DOHH2 (cell line): Measurements from ENCODE around the gene DHRS13.

ENCODE experiments used
- H3F3A ChIP-seq: fragments of 200-600 bp; sonication (generic), shearing (Covaris generic); 2 replicates; pipeline ENCODE4 v1.6.0; 2016; ENCODE audit warnings: antibody characterized with exemption, mild to moderate bottlenecking; ENCODE audit not compliant: control insufficient read depth, insufficient read depth
- H3K27ac ChIP-seq: fragments of 200-600 bp; sonication (generic); 2 replicates; pipeline ENCODE4 v1.5.1; 2014; ENCODE audit warnings: low read depth, mild to moderate bottlenecking, low read length, moderate library complexity
- H3K27me3 ChIP-seq: fragments of 200-600 bp; sonication (generic); 2 replicates; pipeline ENCODE4 v1.6.1; 2014; ENCODE audit warnings: mild to moderate bottlenecking, low read length, mixed read lengths; ENCODE audit not compliant: control insufficient read depth
- H3K36me3 ChIP-seq: fragments of 200-600 bp; sonication (generic); 2 replicates; pipeline ENCODE4 v1.6.1; 2014; ENCODE audit warnings: mild to moderate bottlenecking, low read length, moderate library complexity, mixed read lengths; ENCODE audit not compliant: control insufficient read depth
- H3K4me1 ChIP-seq: fragments of 200-600 bp; sonication (generic); 2 replicates; pipeline ENCODE4 v1.6.1; 2014; ENCODE audit warnings: mild to moderate bottlenecking, low read length, mixed read lengths; ENCODE audit not compliant: control insufficient read depth
- H3K4me2 ChIP-seq: fragments of 200-600 bp; sonication (generic); 2 replicates; pipeline ENCODE4 v1.6.0; 2014; ENCODE audit warnings: mild to moderate bottlenecking, low read length, moderate library complexity
- H3K4me3 ChIP-seq: fragments of 200-600 bp; sonication (generic); 2 replicates; pipeline ENCODE4 v1.5.1; 2014; ENCODE audit warnings: mild to moderate bottlenecking, low read length, mixed read lengths
- H3K79me2 ChIP-seq: fragments of 200-600 bp; sonication (generic); 2 replicates; pipeline ENCODE4 v1.6.1; 2014; ENCODE audit warnings: mild to moderate bottlenecking, low read length, mixed read lengths; ENCODE audit not compliant: control insufficient read depth
- H3K9me2 ChIP-seq: fragments of 200-600 bp; sonication (generic); replicated peaks from 2 replicates; pipeline ENCODE4 v1.6.1; 2014; ENCODE audit warnings: mild to moderate bottlenecking, low read length, mixed read lengths; ENCODE audit not compliant: control insufficient read depth
- H3K9me3 ChIP-seq: fragments of 200-600 bp; sonication (generic); 2 replicates; pipeline ENCODE4 v1.6.1; 2014; ENCODE audit warnings: antibody characterized with exemption, low read length, mixed read lengths; ENCODE audit not compliant: control insufficient read depth, insufficient read depth
- H4K20me1 ChIP-seq: fragments of 200-600 bp; sonication (generic); 2 replicates; pipeline ENCODE4 v1.6.0; 2014; ENCODE audit warnings: low read depth, mild to moderate bottlenecking, antibody characterized with exemption, low read length, moderate library complexity; ENCODE audit not compliant: control insufficient read depth, insufficient read depth
- EZH2phosphoT487 ChIP-seq: fragments of 200-600 bp; sonication (generic); IDR thresholded peaks from 2 replicates; pipeline ENCODE4 v1.6.1; 2017; ENCODE audit warnings: borderline replicate concordance, mild to moderate bottlenecking, antibody characterized with exemption, low read length, moderate library complexity, mixed read lengths
- TF ChIP-seq, protein P1 (sequence below): fragments of 200-600 bp; sonication (generic); IDR thresholded peaks from one replicate; pipeline ENCODE4 v1.5.1; 2014; ENCODE audit warnings: antibody characterized with exemption, mild to moderate bottlenecking, low read depth, low read length; ENCODE audit not compliant: poor library complexity, severe bottlenecking

The DHRS13 gene

DNA sequence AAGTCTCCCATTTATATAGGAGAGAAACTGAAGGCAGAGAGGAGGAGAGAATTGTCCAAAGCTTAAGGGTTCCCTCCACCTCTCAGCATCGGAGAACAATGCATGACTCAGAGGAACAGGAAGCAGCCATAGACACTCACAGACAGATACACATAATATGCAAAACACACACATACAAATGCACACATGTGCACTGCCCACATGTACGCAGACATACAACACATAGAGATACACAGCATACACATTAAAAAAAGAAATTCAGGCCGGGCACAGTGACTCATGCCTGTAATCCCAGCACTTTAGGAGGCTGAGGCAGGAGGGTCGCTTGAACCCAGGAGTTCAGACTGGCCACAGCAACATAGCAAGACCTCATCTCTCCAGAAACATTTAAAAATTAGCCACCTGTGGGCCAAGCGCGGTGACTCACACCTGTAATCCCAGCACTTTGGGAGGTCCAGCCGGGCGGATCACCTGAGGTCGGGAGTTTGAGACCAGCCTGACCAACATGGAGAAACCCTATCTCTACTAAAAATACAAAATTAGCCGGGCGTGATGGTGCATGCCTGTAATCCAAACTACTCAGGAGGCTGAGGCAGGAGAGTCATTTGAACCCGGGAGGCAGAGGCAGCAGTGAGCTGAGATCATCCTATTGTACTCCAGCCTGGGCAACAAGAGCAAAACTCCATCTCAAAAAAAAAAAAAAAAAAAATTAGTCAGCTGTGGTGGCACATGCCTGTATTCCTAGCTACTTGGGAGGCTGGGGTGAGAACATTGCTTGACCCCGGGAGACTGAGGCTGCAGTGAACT is 36.7 kb downstream of the DHRS13 start:
- Histone ChIP-seq H3F3A (no peaks in the 10 kb centered on the region), H3K27ac (peak overlapping the region; percentile 51), H3K4me3 (peak overlapping the region; percentile 43), H3K9me3 (no peaks in the 10 kb centered on the region), H3K4me1 (peaks cover 24% of the 10 kb centered on the region), H3K4me2 (peak overlapping the region; percentile 62), H3K79me2 (no peaks in the 10 kb centered on the region), H3K9me2 (no peaks in the 10 kb centered on the region), H3K27me3 (no peaks in the 10 kb centered on the region), H4K20me1 (no peaks in the 10 kb centered on the region), H3K36me3 (peaks cover 6% of the 10 kb centered on the region)
- TF ChIP-seq EZH2phosphoT487 = no peak
- TF ChIP-seq, protein P1, sequence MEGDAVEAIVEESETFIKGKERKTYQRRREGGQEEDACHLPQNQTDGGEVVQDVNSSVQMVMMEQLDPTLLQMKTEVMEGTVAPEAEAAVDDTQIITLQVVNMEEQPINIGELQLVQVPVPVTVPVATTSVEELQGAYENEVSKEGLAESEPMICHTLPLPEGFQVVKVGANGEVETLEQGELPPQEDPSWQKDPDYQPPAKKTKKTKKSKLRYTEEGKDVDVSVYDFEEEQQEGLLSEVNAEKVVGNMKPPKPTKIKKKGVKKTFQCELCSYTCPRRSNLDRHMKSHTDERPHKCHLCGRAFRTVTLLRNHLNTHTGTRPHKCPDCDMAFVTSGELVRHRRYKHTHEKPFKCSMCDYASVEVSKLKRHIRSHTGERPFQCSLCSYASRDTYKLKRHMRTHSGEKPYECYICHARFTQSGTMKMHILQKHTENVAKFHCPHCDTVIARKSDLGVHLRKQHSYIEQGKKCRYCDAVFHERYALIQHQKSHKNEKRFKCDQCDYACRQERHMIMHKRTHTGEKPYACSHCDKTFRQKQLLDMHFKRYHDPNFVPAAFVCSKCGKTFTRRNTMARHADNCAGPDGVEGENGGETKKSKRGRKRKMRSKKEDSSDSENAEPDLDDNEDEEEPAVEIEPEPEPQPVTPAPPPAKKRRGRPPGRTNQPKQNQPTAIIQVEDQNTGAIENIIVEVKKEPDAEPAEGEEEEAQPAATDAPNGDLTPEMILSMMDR = no peak

DNA sequence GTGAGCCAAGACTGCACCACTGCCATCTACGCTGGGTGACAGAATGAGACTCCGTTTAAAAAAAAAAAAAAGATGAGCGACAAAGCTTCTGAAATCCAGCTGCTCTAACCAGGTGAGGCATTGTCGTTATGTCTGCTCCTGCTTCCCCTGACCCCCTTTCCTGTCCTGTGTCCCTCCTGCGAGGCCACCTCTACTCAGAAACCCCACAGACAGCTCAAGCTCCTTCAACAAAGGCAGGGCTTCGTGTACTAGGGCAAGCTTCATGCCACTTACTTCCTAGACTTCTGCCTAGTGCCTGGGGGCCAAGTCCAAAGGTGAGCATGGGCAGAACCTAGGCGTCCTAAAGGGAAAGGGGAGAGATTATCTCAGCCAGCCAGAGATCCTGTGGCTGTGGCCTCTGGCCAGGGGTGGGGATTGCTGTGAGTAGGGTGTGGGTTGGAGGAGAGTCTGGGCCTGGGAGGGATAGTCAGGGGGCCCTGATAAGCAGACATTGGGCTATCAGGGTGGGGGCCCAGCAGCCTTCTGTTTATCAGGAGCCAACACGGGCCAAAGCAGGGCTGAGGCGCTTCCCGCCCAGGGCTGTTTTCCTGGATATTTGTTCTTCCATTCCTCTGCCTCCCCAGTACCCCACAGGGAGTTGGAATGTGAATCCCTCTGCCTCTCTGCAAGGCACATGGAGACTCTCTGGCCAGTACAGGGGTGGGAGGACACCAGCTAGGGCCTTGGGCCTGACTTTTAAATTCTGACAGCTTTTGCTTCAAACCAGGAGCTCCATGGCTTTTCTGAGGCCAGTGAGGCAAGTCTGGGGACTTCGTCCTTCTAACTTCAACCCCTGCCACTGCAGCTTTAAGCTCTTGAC is 37.7 kb downstream of the DHRS13 start:
- H3K9me3 ChIP-seq = no peaks in the 10 kb centered on the region
- no peaks in the 10 kb centered on the region for H3K9me2 ChIP-seq
- no peak for TF ChIP-seq EZH2phosphoT487
- TF ChIP-seq, protein P1 = no peak
- H3F3A ChIP-seq = no peaks in the 10 kb centered on the region
- no peaks in the 10 kb centered on the region for H3K27me3 ChIP-seq
- H3K4me2 ChIP-seq = peak overlapping the region; percentile 62
- H3K79me2 ChIP-seq = no peaks in the 10 kb centered on the region
- H3K4me1 ChIP-seq = peaks cover 19% of the 10 kb centered on the region
- H3K36me3 ChIP-seq = peaks cover 9% of the 10 kb centered on the region
- H3K4me3 ChIP-seq = peak overlapping the region; percentile 43
- peak overlapping the region; percentile 51 for H3K27ac ChIP-seq
- no peaks in the 10 kb centered on the region for H4K20me1 ChIP-seq

DNA sequence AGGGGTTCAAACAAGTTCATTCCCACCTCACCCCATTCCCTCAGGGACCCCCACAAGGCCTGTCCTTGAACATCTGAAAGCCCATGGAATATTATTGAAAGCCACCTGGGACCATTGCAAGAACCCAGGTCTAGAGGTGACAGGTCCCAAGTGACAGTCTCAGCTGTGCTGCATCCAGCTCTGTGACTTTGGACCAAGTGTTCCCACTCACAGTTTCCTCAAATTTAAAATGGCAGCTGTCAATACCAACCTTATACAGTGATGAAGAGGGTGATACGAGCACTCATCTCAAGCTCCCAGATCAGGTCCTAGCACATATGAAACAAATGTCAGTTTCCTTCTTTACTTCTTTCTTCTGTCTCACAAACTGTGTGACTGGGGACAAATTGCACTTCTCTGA is 38.9 kb downstream of the DHRS13 start:
- Histone ChIP-seq H3K36me3 (peaks cover 13% of the 10 kb centered on the region), H3K4me2 (no peak overlapping the region), H4K20me1 (no peaks in the 10 kb centered on the region), H3K9me3 (no peaks in the 10 kb centered on the region), H3K27ac (no peak overlapping the region), H3K4me1 (peaks cover 19% of the 10 kb centered on the region), H3K4me3 (no peak overlapping the region), H3K79me2 (no peaks in the 10 kb centered on the region), H3K27me3 (no peaks in the 10 kb centered on the region), H3F3A (no peaks in the 10 kb centered on the region), H3K9me2 (no peaks in the 10 kb centered on the region)
- TF ChIP-seq, protein P1 = no peak
- no peak for TF ChIP-seq EZH2phosphoT487
